HCT116 (cell line): Measurements from ENCODE around the gene NPR3. TPM values are rescaled to one million over a fixed set of nuclear protein-coding genes. Genes with fewer than 3 reads are reported as not detected.

ENCODE experiments used
- ATAC-seq: fragments of 200-7000 bp; cut with Tn5 transposase; 2 replicates; pipeline ENCODE4 v1.9.1; 2020; ENCODE audit warnings: mild to moderate bottlenecking, moderate library complexity
- BruUV-seq: library from RNA; stranded (reverse); fragments of 400-500 nt; replicated peaks from 2 replicates; lab custom pipeline; 2021; lab: Mats Ljungman, UMichigan
- CTCF ChIA-PET: fragments of 300-600 bp; sonication (Branson Sonifier 250); formaldehyde crosslinking; loops from one replicate; lab custom pipeline; 2021; ENCODE audit warnings: antibody characterized with exemption; lab: Charles Lee
- POLR2A ChIA-PET: fragments of 300-600, 350-600 bp; sonication (Branson Sonifier 250); formaldehyde crosslinking; loops from one replicate; lab custom pipeline; 2021; ENCODE audit warnings: antibody characterized with exemption; lab: Charles Lee
- RAD21 ChIA-PET, 2 experiments: fragments of 300-600 bp; sonication (Branson Sonifier 250); formaldehyde crosslinking; loops; one replicate each; lab custom pipeline; 2023; ENCODE audit warnings: low total read pairs in 2 of 2; ENCODE audit not compliant: uncharacterized antibody in 2 of 2, unreplicated experiment in 2 of 2, low non-redundant PET in 1 of 2; lab: Charles Lee
- DNase-seq: peaks from one replicate; pipeline ENCODE4 v3.0.0-alpha.2; 2010; ENCODE audit warnings: low read depth, low spot score
- H2AFZ ChIP-seq: fragments of 200-600 bp; shearing (Covaris generic), sonication (generic); 2 replicates; pipeline ENCODE4 v1.6.1; 2017; ENCODE audit warnings: low read depth, mixed run types, mixed read lengths, antibody characterized with exemption, low read length; ENCODE audit not compliant: poor library complexity, severe bottlenecking
- H3K27ac ChIP-seq: 2 replicates; pipeline ENCODE4 v1.5.1; 2012; ENCODE audit warnings: low read depth, low read length
- H3K27me3 ChIP-seq: fragments of 200-600 bp; sonication (generic); 2 replicates; pipeline ENCODE4 v1.6.1; 2016; ENCODE audit warnings: mixed run types, low read length, mixed read lengths; ENCODE audit not compliant: insufficient read depth
- H3K36me3 ChIP-seq, 2 experiments: fragments of 200-500 bp in 1 of 2; fragments of 200-600 bp in 1 of 2; sonication (Bioruptor generic) in 1 of 2; sonication (generic) in 1 of 2; 2 replicates each; pipeline versions ENCODE4 v1.5.1 to v1.6.1; 2014 to 2016; ENCODE audit warnings: low read length in 2 of 2, inconsistent platforms in 1 of 2, mixed read lengths in 1 of 2, mixed run types in 1 of 2; ENCODE audit not compliant: insufficient read depth in 2 of 2, control insufficient read depth in 1 of 2
- H3K4me1 ChIP-seq, 2 experiments: fragments of 200-600 bp in 1 of 2; sonication (generic) in 1 of 2; 2 replicates each; pipeline versions ENCODE4 v1.5.1 to v1.6.1; 2012 to 2017; ENCODE audit warnings: low read length in 2 of 2, inconsistent platforms in 1 of 2, mild to moderate bottlenecking in 1 of 2, mixed read lengths in 1 of 2, mixed run types in 1 of 2, moderate library complexity in 1 of 2; ENCODE audit not compliant: insufficient read depth in 2 of 2, control insufficient read depth in 1 of 2
- H3K4me2 ChIP-seq: fragments of 200-600 bp; sonication (generic); 2 replicates; pipeline ENCODE4 v1.6.1; 2017; ENCODE audit warnings: mixed run types, low read length, mixed read lengths
- H3K4me3 ChIP-seq, 2 experiments: fragments of 200-600 bp in 1 of 2; sonication (generic) in 1 of 2; replicated peaks in 1 of 2; 2 replicates each; pipeline ENCODE4 v1.5.1; 2011 to 2016; ENCODE audit warnings: low read length in 2 of 2, control low read depth in 1 of 2, low read depth in 1 of 2, mild to moderate bottlenecking in 1 of 2, mixed read lengths in 1 of 2, mixed run types in 1 of 2
- H3K79me2 ChIP-seq: fragments of 200-600 bp; sonication (generic); 2 replicates; pipeline ENCODE4 v1.6.1; 2017; ENCODE audit warnings: mild to moderate bottlenecking, mixed run types, low read length, moderate library complexity, mixed read lengths; ENCODE audit not compliant: insufficient read depth
- H3K9ac ChIP-seq: fragments of 200-600 bp; sonication (generic); 2 replicates; pipeline ENCODE4 v1.6.1; 2016; ENCODE audit warnings: low read length, mixed read lengths
- H3K9me2 ChIP-seq: fragments of 200-600 bp; sonication (generic), shearing (Covaris generic); 2 replicates; pipeline ENCODE4 v1.6.1; 2017; ENCODE audit warnings: mixed run types, mild to moderate bottlenecking, moderate library complexity; ENCODE audit not compliant: insufficient read depth
- H3K9me3 ChIP-seq, 2 experiments: fragments of 200-500 bp in 1 of 2; fragments of 200-600 bp in 1 of 2; sonication (Bioruptor generic) in 1 of 2; sonication (generic) in 1 of 2; 2 replicates each; pipeline ENCODE4 v1.6.1; 2014 to 2017; ENCODE audit warnings: low read length in 2 of 2, mixed read lengths in 2 of 2, inconsistent platforms in 1 of 2, low read depth in 1 of 2, mild to moderate bottlenecking in 1 of 2, mixed run types in 1 of 2, moderate library complexity in 1 of 2; ENCODE audit not compliant: control insufficient read depth in 1 of 2, insufficient read depth in 1 of 2
- H4K20me1 ChIP-seq: fragments of 200-600 bp; sonication (generic), shearing (Covaris generic); 2 replicates; pipeline ENCODE4 v1.6.1; 2017; ENCODE audit warnings: mixed run types, mild to moderate bottlenecking, moderate library complexity; ENCODE audit not compliant: insufficient read depth
- EZH2phosphoT487 ChIP-seq: fragments of 200-600 bp; IDR thresholded peaks from 2 replicates; pipeline ENCODE4 v1.6.1; 2018; ENCODE audit warnings: antibody characterized with exemption, borderline replicate concordance
- MAX ChIP-seq: IDR thresholded peaks from 2 replicates; pipeline ENCODE4 v1.6.1; 2012
- POLR2A ChIP-seq: IDR thresholded peaks from 2 replicates; pipeline ENCODE4 v1.7.0; 2011; ENCODE audit warnings: borderline replicate concordance; ENCODE audit not compliant: insufficient read depth, insufficient read length; ENCODE audit errors: extremely low read depth
- POLR2AphosphoS5 ChIP-seq: IDR thresholded peaks from 2 replicates; pipeline ENCODE4 v1.6.1; 2011; ENCODE audit warnings: mild to moderate bottlenecking, low read depth, low read length, moderate library complexity
- RAD21 ChIP-seq: IDR thresholded peaks from 2 replicates; pipeline ENCODE4 v1.6.1; 2012; ENCODE audit warnings: low read depth, mild to moderate bottlenecking
- REST ChIP-seq: IDR thresholded peaks from 2 replicates; pipeline ENCODE4 v1.6.1; 2012; ENCODE audit warnings: low read depth
- SIN3A ChIP-seq: IDR thresholded peaks from 2 replicates; pipeline ENCODE4 v1.6.1; 2012; ENCODE audit warnings: low read depth
- intact Hi-C: fragments of 100-400 bp; cut with micrococcal nuclease; formaldehyde crosslinking; loops from 2 replicates; pipeline ENCODE4 v1.10.0; 2022
- total RNA-seq: library from RNA; stranded (reverse); gene quantifications from one replicate; pipeline ENCODE4 v1.2.1, GENCODE V29; 2021; ENCODE audit not compliant: unreplicated experiment
- TF ChIP-seq, protein P1 (sequence below), 3 experiments: fragments of 200-600 bp in 1 of 3; sonication (generic) in 1 of 3; IDR thresholded peaks in 2 of 3; conservative IDR thresholded peaks in 1 of 3; 2 replicates each; pipeline ENCODE4 v1.5.1; 2012 to 2017; ENCODE audit warnings: low read depth in 2 of 3, low read length in 2 of 3, antibody characterized with exemption in 1 of 3, borderline replicate concordance in 1 of 3, control low read depth in 1 of 3, mild to moderate bottlenecking in 1 of 3, mixed read lengths in 1 of 3, mixed run types in 1 of 3, moderate library complexity in 1 of 3; ENCODE audit not compliant: insufficient read depth in 1 of 3

NPR3 gene
- total RNA-seq, 1 experiment from 2014 or later: 0.39 TPM

GRCh38 chr5:32833663-32834062, 122.5 kb downstream of the NPR3 start:
- POLR2A ChIA-PET: no interaction called here
- Histone ChIP-seq H3K36me3 (no peaks in the 10 kb centered on the region), H3K9me2 (no peaks in the 10 kb centered on the region), H3K9ac (no peak overlapping the region), H3K4me1 (no peaks in the 10 kb centered on the region), H3K79me2 (no peaks in the 10 kb centered on the region), H2AFZ (no peak overlapping the region), H3K9me3 (no peaks in the 10 kb centered on the region), H3K27ac (no peak overlapping the region), H3K27me3 (peaks cover 5% of the 10 kb centered on the region), H3K4me2 (no peak overlapping the region), H3K4me3 (no peak overlapping the region), H4K20me1 (no peaks in the 10 kb centered on the region)
- ATAC-seq (no peak), DNase-seq (no peak)
- RAD21 ChIA-PET: no interaction called here
- no TSS peak for BruUV-seq
- intact Hi-C loops: no loop called here
- CTCF ChIA-PET: no interaction called here
- TF ChIP-seq EZH2phosphoT487 (no peak), MAX (no peak), SIN3A (no peak), REST (no peak), RAD21 (no peak), POLR2AphosphoS5 (no peak), POLR2A (no peak)
- TF ChIP-seq, protein P1, sequence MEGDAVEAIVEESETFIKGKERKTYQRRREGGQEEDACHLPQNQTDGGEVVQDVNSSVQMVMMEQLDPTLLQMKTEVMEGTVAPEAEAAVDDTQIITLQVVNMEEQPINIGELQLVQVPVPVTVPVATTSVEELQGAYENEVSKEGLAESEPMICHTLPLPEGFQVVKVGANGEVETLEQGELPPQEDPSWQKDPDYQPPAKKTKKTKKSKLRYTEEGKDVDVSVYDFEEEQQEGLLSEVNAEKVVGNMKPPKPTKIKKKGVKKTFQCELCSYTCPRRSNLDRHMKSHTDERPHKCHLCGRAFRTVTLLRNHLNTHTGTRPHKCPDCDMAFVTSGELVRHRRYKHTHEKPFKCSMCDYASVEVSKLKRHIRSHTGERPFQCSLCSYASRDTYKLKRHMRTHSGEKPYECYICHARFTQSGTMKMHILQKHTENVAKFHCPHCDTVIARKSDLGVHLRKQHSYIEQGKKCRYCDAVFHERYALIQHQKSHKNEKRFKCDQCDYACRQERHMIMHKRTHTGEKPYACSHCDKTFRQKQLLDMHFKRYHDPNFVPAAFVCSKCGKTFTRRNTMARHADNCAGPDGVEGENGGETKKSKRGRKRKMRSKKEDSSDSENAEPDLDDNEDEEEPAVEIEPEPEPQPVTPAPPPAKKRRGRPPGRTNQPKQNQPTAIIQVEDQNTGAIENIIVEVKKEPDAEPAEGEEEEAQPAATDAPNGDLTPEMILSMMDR (IDR thresholded peaks at IDR 0.05 in 2 of 3, conservative IDR thresholded peaks at IDR 0.05 in 1 of 3; ENCODE audit: borderline replicate concordance in 1 of 3, insufficient read depth in 1 of 3, low read depth in 2 of 3, low read length in 2 of 3): no peak
